Testis (tissue), 3 donors: ENCODE data around the gene RFC2. TPM values are rescaled to one million over a fixed set of nuclear protein-coding genes. Genes with fewer than 3 reads are reported as not detected.
"Not testable (repeated sequence)": the region's sequence is repeated elsewhere in the genome, so short reads cannot be mapped to it uniquely, and the experiment has no call there.

Experiments
- DNase-seq: peaks from one replicate; pipeline ENCODE4 v3.0.0-alpha.2; 2019
- H3K27ac ChIP-seq, 2 donors: fragments of 200-600 bp; sonication (generic); one replicate each; pipeline ENCODE4 v1.5.1; 2019
- H3K27me3 ChIP-seq: fragments of 200-600 bp; sonication (generic); one replicate; pipeline ENCODE4 v1.5.1; 2019
- H3K36me3 ChIP-seq: fragments of 200-600 bp; sonication (generic); one replicate; pipeline ENCODE4 v1.5.1; 2017; ENCODE audit warnings: low read depth; ENCODE audit errors: missing control alignments
- H3K4me1 ChIP-seq: fragments of 200-600 bp; sonication (generic); one replicate; pipeline ENCODE4 v1.5.1; 2019
- H3K4me3 ChIP-seq, 2 donors: fragments of 200-600 bp; sonication (generic); one replicate each; pipeline ENCODE4 v1.5.1; 2017 to 2019
- H3K9me3 ChIP-seq: fragments of 200-600 bp; sonication (generic); one replicate; pipeline ENCODE4 v1.5.1; 2017
- POLR2A ChIP-seq: fragments of 450-650 bp; IDR thresholded peaks from one replicate; pipeline ENCODE4 v1.6.1; 2017; ENCODE audit warnings: antibody characterized with exemption, mild to moderate bottlenecking, moderate library complexity
- WGBS, 2 donors: methylation state at CpG; one replicate each; pipeline ENCODE4 v1.1.5; 2018; 5-methylcytosine and 5-hydroxymethylcytosine counted together
- intact Hi-C: fragments of 100-400 bp; cut with DNase I; formaldehyde crosslinking; loops from one replicate; pipeline ENCODE4 v1.15.1; 2023; ENCODE audit warnings: low total_unique reads
- polyA plus RNA-seq: library from polyadenylated mRNA; stranded (reverse); fragments of 350-450 nt; fragmentation: Illumina TruSeq; extraction: RNeasy Lipid Tissue Mini Kit (QIAGEN cat#74804); gene quantifications from one replicate; pipeline ENCODE4 v1.2.3, GENCODE V29; 2014; ENCODE audit warnings: low read depth, low replicate concordance; ENCODE audit not compliant: insufficient read depth
- total RNA-seq, 2 donors: library from RNA; depleted of rRNA; stranded (reverse); fragments of >200 nt; gene quantifications; one replicate each; pipeline ENCODE4 v1.2.3, GENCODE V29; 2016
- TF ChIP-seq, protein P1 (sequence below), 3 experiments: fragments of 450-650 bp in 2 of 3; fragments of 200-600 bp in 1 of 3; sonication (generic) in 1 of 3; IDR thresholded peaks; one replicate each; pipeline ENCODE4 v1.5.1; 2016 to 2019; ENCODE audit warnings: antibody characterized with exemption in 3 of 3, mild to moderate bottlenecking in 2 of 3, moderate library complexity in 1 of 3

Gene RFC2
- total and polyA plus RNA-seq, 3 donors from 2014 or later: 10.8 to 29.2 (median 15.2) TPM

DNA sequence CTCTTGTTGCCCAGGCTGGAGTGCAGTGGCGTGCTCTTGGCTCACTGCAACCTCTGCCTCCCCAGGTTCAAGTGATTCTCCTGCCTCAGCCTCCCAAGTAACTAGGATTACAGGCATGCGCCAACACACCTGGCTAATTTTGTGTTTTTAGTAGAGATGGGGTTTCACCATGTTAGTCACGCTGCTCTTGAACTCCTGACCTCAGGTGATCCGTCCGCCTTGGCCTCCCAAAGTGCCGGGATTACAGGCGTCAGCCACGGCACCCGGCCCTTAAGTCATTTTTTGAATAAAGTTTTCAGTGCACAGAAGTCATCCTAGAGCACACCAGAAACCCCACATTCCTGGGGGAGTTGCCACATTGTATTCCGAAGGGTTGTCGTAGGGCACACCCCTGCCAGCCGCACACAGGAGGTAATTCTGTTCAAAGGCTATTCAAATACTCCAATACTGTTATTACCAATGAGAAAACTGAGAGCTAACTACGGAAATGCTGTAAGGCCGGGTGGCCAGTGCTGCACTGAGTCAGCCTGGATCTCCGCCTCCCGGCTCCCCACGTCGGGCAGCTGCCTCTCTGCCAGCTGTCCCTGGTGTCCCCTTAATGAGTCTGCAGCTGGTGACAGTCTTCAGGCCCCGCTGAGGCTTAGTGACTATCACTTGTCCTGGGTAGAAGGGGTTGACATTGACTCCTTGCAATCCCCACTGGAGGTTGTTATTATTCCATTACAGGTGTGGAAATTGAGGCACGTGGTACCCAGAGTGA lies 8.6 kb upstream of the RFC2 start:
- no peaks in the 10 kb centered on the region for H3K9me3 ChIP-seq
- no peaks in the 10 kb centered on the region for H3K4me1 ChIP-seq
- no peak overlapping the region for H3K4me3 ChIP-seq
- no peak for TF ChIP-seq POLR2A
- TF ChIP-seq, protein P1, sequence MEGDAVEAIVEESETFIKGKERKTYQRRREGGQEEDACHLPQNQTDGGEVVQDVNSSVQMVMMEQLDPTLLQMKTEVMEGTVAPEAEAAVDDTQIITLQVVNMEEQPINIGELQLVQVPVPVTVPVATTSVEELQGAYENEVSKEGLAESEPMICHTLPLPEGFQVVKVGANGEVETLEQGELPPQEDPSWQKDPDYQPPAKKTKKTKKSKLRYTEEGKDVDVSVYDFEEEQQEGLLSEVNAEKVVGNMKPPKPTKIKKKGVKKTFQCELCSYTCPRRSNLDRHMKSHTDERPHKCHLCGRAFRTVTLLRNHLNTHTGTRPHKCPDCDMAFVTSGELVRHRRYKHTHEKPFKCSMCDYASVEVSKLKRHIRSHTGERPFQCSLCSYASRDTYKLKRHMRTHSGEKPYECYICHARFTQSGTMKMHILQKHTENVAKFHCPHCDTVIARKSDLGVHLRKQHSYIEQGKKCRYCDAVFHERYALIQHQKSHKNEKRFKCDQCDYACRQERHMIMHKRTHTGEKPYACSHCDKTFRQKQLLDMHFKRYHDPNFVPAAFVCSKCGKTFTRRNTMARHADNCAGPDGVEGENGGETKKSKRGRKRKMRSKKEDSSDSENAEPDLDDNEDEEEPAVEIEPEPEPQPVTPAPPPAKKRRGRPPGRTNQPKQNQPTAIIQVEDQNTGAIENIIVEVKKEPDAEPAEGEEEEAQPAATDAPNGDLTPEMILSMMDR (IDR thresholded peaks at IDR 0.05): no peak
- H3K27me3 ChIP-seq: no peaks in the 10 kb centered on the region
- intact Hi-C loops: no loop called here
- no peak overlapping the region for H3K27ac ChIP-seq
- no peak for DNase-seq
- 89 to 90% methylated on average over 20 of the region's 20 CpGs for WGBS, 2 donors
- no peaks in the 10 kb centered on the region for H3K36me3 ChIP-seq

DNA sequence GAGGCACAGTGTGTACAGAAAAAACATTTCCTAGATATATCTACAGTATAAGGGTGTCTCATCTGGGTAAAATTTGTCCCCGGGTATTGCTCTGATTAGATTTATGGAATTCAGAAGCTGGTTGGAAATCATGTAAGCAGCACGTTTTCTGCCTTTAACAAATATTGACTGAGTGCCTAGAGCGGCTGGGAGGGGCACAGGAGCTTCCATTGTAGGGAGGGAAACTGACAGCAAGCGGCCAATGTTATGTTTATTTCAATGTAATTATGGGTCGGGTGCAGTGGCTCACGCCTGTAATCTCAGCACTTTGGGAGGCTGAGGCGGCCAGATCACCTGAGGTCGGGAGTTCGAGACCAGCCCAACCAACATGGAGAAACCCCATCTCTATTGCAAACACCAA lies 4.4 kb upstream of the RFC2 start:
- intact Hi-C loops: no loop called here
- 77 to 85% methylated on average over 9 of the region's 9 CpGs for WGBS, 2 donors
- Histone ChIP-seq H3K4me1 (peaks cover 4% of the 10 kb centered on the region), H3K36me3 (no peaks in the 10 kb centered on the region), H3K27me3 (no peaks in the 10 kb centered on the region), H3K27ac (no peak overlapping the region), H3K4me3 (no peak overlapping the region), H3K9me3 (no peaks in the 10 kb centered on the region)
- TF ChIP-seq POLR2A: no peak
- DNase-seq: no peak

DNA sequence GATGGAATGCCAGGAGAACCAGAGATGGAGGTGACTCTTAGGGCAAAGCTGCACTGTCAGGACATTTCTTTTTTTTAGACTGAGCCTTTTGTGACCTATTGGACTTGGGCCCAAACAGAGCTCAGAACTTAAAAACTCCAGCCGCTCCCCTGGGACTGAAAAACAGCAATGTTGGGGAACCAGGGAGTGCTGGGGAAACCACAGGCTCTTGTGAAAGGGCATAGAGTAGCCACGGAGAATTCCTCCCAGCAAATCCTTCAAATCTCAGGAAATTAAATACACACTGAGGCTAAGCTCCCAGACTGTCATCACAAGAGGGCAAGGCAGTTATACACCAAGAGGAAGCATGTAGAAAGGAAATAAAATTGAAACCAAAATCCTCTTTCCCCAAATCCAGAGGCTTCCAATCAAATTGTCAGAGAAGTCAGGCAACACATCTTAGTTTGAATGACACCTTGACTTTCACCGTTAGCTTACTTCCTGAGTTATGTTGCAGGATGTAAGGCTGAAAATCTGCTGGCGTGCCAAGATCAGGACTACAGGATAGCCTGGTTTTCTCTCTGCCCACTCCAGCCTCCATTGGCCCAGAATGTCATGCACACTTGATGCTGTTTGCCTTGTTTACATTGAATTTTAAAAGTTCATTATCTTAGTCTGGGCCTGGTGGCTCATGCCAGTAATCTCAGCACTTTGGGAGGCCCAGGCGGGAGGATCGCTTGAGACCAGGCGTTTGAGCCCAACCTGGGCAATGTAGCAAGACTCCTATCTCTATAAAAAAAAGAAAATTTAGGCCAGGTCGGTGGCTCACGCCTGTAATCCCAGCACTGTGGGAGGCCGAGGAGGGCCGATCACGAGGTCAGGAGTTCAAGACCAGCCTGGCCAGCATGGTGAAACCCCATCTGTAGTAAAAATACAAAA lies 2.6 kb upstream of the RFC2 start:
- peaks cover 7% of the 10 kb centered on the region for H3K4me1 ChIP-seq
- TF ChIP-seq, protein P1 (IDR thresholded peaks at IDR 0.05): no peak
- no peak for TF ChIP-seq POLR2A
- no peaks in the 10 kb centered on the region for H3K9me3 ChIP-seq
- intact Hi-C loops: no loop called here
- H3K4me3 ChIP-seq: no peak overlapping the region
- H3K27ac ChIP-seq: peak overlapping the region; percentile 35 to 50
- no peaks in the 10 kb centered on the region for H3K36me3 ChIP-seq
- no peak for DNase-seq
- H3K27me3 ChIP-seq: no peaks in the 10 kb centered on the region
- WGBS, 2 donors: 79 to 85% methylated on average over 12 of the region's 12 CpGs

DNA sequence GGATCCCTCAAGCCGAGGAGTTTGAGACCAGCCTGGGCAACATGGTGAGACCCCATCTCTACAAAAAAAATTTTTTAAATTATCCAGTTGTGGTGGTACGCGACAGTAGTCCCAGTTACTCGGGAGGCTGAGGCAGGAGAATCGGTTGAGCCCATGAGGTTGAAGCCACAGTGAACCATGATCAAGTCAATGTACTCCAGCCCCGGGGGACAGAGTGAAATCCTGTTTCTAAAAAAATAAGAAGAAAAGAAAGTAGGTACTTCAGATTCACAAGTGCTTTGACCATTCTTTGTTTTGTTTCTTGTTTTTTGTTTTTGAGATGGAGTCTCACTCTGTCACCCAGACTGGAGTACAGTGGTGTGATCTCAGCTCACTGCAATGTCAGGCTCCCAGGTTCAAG lies 1.3 kb upstream of the RFC2 start:
- H3K27me3 ChIP-seq, DNase-seq, H3K4me3 ChIP-seq, intact Hi-C loops, H3K9me3 ChIP-seq, H3K36me3 ChIP-seq, H3K4me1 ChIP-seq: not testable (repeated sequence)
- WGBS, 2 donors: 72 to 80% methylated on average over 6 of the region's 6 CpGs
- H3K27ac ChIP-seq: peak overlapping the region in 1 of 2 donors; percentile 94

DNA sequence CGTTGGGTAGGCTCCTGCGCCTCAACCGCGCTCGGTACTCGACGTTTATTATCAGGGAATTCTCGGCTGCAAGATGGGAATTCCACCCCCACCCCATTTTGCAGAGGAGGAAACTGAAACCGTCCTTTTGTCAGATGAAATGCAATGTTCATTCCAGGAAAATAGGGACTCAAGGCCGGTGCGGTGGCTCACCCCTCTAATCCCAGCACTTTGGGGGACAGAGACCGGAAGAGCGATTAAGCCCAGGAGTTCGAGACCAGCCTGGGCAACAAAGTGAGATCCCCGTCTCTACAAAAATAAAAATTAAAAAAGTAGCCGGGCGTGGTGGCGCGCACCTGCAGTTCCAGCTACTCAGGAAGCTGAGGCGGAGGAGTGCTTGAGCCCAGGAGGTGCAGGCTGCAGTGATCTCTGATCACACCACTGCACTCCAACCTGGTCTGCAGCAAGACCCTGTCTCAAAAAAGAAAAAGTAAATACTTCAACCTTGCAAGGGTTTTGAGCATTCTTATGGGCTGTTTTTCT lies 720 bp upstream of the RFC2 start:
- TF ChIP-seq, protein P1 (IDR thresholded peaks at IDR 0.05): no peak
- TF ChIP-seq POLR2A: no peak
- H3K4me1 ChIP-seq: peaks cover 7% of the 10 kb centered on the region
- no peaks in the 10 kb centered on the region for H3K36me3 ChIP-seq
- DNase-seq: no peak
- intact Hi-C loops: no loop called here
- 13 to 22% methylated on average over 16 to 20 of the region's 20 CpGs for WGBS, 2 donors
- H3K9me3 ChIP-seq: no peaks in the 10 kb centered on the region
- peak overlapping the region; percentile 94 to 97 for H3K27ac ChIP-seq
- peak overlapping the region; percentile 93 to 97 for H3K4me3 ChIP-seq
- H3K27me3 ChIP-seq: no peaks in the 10 kb centered on the region
